C4-2B (cell line): Measurements from ENCODE around the gene SIGLEC10.
"Not testable (repeated sequence)": the region's sequence is repeated elsewhere in the genome, so short reads cannot be mapped to it uniquely, and the experiment has no call there.

Experiments used
- ZFX ChIP-seq: fragments of 450-650 bp; IDR thresholded peaks from 2 replicates; pipeline ENCODE4 v1.6.1; 2017
- TF ChIP-seq, protein P1 (sequence below): fragments of 450-650 bp; conservative IDR thresholded peaks from 2 replicates; pipeline ENCODE4 v1.5.1; 2017; ENCODE audit warnings: mild to moderate bottlenecking

DNA sequence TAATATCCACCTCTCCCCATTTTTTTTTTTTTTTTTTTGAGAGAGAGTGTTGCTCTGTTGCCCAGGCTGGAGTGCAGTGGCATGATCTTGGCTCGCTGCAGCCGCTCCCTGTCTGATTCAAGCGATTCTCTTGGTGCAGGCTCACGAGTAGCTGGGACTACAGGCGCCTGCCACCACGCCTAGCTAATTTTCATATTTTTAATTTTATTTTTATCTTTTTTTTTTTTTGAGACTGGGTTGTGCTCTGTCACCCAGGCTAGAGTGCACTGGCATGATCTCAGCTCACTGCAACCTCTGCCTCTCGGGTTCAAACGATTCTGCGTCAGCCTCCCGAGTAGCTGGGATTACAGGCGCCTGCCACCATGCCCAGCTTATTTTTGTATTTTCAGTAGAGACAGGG lies 3.1 kb upstream of the SIGLEC10 start:
- TF ChIP-seq, protein P1, sequence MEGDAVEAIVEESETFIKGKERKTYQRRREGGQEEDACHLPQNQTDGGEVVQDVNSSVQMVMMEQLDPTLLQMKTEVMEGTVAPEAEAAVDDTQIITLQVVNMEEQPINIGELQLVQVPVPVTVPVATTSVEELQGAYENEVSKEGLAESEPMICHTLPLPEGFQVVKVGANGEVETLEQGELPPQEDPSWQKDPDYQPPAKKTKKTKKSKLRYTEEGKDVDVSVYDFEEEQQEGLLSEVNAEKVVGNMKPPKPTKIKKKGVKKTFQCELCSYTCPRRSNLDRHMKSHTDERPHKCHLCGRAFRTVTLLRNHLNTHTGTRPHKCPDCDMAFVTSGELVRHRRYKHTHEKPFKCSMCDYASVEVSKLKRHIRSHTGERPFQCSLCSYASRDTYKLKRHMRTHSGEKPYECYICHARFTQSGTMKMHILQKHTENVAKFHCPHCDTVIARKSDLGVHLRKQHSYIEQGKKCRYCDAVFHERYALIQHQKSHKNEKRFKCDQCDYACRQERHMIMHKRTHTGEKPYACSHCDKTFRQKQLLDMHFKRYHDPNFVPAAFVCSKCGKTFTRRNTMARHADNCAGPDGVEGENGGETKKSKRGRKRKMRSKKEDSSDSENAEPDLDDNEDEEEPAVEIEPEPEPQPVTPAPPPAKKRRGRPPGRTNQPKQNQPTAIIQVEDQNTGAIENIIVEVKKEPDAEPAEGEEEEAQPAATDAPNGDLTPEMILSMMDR = not testable (repeated sequence)
- TF ChIP-seq ZFX = not testable (repeated sequence)
